Measurements from ENCODE around the gene CAMSAP1.

DNA sequence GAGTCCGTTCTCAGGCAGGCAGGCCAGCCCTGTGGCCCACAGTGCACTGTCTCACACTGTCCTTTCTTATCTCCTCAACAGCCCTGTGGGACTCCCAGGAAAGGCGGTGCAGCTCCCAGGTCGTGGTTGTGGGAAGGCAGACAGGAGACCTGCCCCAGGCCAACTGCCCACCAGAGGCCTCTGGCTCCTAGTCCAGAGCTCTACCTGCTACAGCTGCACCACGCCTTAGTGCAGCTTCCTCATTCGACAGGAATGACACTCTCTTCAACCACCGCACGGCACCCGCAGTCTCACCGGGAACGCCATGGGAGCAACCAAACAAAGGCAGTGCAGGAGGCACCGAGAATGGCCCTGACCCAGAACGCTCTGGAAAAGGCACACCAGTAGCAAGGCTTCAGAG is 25.3 kb downstream of the CAMSAP1 start:
- TF ChIP-seq, protein P1, sequence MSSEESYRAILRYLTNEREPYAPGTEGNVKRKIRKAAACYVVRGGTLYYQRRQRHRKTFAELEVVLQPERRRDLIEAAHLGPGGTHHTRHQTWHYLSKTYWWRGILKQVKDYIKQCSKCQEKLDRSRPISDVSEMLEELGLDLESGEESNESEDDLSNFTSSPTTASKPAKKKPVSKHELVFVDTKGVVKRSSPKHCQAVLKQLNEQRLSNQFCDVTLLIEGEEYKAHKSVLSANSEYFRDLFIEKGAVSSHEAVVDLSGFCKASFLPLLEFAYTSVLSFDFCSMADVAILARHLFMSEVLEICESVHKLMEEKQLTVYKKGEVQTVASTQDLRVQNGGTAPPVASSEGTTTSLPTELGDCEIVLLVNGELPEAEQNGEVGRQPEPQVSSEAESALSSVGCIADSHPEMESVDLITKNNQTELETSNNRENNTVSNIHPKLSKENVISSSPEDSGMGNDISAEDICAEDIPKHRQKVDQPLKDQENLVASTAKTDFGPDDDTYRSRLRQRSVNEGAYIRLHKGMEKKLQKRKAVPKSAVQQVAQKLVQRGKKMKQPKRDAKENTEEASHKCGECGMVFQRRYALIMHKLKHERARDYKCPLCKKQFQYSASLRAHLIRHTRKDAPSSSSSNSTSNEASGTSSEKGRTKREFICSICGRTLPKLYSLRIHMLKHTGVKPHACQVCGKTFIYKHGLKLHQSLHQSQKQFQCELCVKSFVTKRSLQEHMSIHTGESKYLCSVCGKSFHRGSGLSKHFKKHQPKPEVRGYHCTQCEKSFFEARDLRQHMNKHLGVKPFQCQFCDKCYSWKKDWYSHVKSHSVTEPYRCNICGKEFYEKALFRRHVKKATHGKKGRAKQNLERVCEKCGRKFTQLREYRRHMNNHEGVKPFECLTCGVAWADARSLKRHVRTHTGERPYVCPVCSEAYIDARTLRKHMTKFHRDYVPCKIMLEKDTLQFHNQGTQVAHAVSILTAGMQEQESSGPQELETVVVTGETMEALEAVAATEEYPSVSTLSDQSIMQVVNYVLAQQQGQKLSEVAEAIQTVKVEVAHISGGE (CRISPR knock-in tag; IDR thresholded peaks at IDR 0.05): no peak
- TF ChIP-seq, protein P2, sequence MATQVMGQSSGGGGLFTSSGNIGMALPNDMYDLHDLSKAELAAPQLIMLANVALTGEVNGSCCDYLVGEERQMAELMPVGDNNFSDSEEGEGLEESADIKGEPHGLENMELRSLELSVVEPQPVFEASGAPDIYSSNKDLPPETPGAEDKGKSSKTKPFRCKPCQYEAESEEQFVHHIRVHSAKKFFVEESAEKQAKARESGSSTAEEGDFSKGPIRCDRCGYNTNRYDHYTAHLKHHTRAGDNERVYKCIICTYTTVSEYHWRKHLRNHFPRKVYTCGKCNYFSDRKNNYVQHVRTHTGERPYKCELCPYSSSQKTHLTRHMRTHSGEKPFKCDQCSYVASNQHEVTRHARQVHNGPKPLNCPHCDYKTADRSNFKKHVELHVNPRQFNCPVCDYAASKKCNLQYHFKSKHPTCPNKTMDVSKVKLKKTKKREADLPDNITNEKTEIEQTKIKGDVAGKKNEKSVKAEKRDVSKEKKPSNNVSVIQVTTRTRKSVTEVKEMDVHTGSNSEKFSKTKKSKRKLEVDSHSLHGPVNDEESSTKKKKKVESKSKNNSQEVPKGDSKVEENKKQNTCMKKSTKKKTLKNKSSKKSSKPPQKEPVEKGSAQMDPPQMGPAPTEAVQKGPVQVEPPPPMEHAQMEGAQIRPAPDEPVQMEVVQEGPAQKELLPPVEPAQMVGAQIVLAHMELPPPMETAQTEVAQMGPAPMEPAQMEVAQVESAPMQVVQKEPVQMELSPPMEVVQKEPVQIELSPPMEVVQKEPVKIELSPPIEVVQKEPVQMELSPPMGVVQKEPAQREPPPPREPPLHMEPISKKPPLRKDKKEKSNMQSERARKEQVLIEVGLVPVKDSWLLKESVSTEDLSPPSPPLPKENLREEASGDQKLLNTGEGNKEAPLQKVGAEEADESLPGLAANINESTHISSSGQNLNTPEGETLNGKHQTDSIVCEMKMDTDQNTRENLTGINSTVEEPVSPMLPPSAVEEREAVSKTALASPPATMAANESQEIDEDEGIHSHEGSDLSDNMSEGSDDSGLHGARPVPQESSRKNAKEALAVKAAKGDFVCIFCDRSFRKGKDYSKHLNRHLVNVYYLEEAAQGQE (IDR thresholded peaks at IDR 0.05; ENCODE audit: low read depth, low read length): no peak
- TF ChIP-seq, protein P3, sequence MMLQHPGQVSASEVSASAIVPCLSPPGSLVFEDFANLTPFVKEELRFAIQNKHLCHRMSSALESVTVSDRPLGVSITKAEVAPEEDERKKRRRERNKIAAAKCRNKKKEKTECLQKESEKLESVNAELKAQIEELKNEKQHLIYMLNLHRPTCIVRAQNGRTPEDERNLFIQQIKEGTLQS (IDR thresholded peaks at IDR 0.05; ENCODE audit: borderline replicate concordance, extremely low read depth, low read depth, low read length): no peak
